Epithelial cell of esophagus (primary cell): ENCODE data around the gene SUCNR1.
"Not testable (repeated sequence)": the region's sequence is repeated elsewhere in the genome, so short reads cannot be mapped to it uniquely, and the experiment has no call there.

Experiments used
- DNase-seq: peaks from one replicate; pipeline ENCODE4 v3.0.0; 2010; ENCODE audit warnings: low read depth
- H3K4me3 ChIP-seq: 2 replicates; pipeline ENCODE4 v1.5.1; 2011; ENCODE audit warnings: mild to moderate bottlenecking, low read length, control low read depth
- TF ChIP-seq, protein P1 (sequence below): IDR thresholded peaks from 2 replicates; pipeline ENCODE4 v1.5.1; 2011; ENCODE audit warnings: low read depth, mild to moderate bottlenecking, low read length, control low read depth, inconsistent platforms; ENCODE audit not compliant: insufficient read depth; ENCODE audit errors: missing control alignments

The SUCNR1 gene

GRCh38 chr3:151925419-151925818 is 52.0 kb downstream of the SUCNR1 start:
- TF ChIP-seq, protein P1, sequence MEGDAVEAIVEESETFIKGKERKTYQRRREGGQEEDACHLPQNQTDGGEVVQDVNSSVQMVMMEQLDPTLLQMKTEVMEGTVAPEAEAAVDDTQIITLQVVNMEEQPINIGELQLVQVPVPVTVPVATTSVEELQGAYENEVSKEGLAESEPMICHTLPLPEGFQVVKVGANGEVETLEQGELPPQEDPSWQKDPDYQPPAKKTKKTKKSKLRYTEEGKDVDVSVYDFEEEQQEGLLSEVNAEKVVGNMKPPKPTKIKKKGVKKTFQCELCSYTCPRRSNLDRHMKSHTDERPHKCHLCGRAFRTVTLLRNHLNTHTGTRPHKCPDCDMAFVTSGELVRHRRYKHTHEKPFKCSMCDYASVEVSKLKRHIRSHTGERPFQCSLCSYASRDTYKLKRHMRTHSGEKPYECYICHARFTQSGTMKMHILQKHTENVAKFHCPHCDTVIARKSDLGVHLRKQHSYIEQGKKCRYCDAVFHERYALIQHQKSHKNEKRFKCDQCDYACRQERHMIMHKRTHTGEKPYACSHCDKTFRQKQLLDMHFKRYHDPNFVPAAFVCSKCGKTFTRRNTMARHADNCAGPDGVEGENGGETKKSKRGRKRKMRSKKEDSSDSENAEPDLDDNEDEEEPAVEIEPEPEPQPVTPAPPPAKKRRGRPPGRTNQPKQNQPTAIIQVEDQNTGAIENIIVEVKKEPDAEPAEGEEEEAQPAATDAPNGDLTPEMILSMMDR = no peak
- H3K4me3 ChIP-seq = no peak overlapping the region
- peak; percentile 48 for DNase-seq

DNA sequence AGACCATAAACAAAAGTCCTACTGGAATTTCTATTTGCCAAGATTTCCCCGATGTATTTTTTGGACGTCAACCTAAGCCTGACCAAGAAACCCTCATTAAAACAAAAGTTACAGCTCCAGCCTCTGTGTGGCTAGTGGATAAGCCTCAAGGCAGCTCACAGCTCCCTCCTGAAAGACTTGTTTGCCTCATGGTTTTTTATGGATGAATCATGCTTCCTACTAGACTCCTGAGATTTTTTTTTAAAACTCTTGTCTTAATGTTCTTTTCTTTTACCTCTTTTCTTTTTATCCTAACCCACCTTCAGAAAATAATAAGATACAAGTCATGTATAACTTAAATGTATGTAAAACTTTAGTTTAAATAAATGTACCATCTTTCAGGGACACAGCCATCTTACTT is 52.4 kb downstream of the SUCNR1 start:
- TF ChIP-seq, protein P1 = no peak
- peak; percentile 82 for DNase-seq
- no peak overlapping the region for H3K4me3 ChIP-seq

DNA sequence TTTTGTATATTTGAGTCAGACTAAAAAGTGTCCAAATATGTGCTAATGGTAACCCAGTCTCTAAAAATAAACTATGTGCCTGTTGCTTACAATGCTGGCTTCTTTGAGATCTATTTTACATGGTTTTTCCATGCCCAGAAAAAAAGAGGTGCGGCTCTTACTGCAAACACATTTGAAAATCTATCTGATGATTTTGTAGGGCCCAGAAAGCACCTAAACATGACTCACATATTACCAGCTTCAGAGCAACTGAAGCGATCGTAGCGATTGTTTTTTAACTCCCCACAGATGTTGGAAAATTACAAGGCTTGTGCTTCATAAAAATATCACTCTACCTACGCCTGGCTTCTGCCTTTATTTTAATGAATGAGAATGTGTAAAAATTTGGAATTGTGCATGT is 53.5 kb downstream of the SUCNR1 start:
- H3K4me3 ChIP-seq = no peak overlapping the region
- TF ChIP-seq, protein P1 = no peak
- peak; percentile 76 for DNase-seq

- DNase-seq, H3K4me3 ChIP-seq: not testable (repeated sequence)
Observed at GRCh38 chr3:151927915-151928525, 54.6 kb downstream of the SUCNR1 start.

DNA sequence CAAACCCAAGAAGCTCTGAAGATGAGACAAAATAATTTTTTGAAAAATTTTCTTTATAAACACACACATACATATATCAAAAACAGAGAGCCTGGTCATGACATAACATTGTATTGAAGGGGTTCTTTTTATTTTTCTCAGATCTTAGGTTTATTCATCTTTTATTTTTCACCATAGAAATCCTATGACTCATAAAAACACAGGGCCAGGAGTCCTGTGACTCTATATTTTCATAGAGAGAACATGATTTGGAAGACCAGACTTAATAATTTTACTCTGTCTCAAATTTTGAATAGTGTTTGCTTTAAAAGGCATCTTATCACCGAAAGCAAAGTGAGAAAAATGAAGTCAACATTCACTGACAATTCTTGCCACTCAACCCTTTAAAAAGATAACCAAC is 57.7 kb downstream of the SUCNR1 start:
- TF ChIP-seq, protein P1 = no peak
- no peak for DNase-seq
- H3K4me3 ChIP-seq = no peak overlapping the region

GRCh38 chr3:151933234-151933853 is 59.9 kb downstream of the SUCNR1 start:
- H3K4me3 ChIP-seq = no peak overlapping the region
- DNase-seq = peak; percentile 35
- TF ChIP-seq, protein P1 = no peak
